ENCODE data around the gene FSHR. TPM values are rescaled to one million over a fixed set of nuclear protein-coding genes. Genes with fewer than 3 reads are reported as not detected.

The FSHR gene
- total and polyA plus RNA-seq, 2 of the 8 experiments (the other 6 are each of a cell fraction or from before 2014, with no cell fraction given): not detected

DNA sequence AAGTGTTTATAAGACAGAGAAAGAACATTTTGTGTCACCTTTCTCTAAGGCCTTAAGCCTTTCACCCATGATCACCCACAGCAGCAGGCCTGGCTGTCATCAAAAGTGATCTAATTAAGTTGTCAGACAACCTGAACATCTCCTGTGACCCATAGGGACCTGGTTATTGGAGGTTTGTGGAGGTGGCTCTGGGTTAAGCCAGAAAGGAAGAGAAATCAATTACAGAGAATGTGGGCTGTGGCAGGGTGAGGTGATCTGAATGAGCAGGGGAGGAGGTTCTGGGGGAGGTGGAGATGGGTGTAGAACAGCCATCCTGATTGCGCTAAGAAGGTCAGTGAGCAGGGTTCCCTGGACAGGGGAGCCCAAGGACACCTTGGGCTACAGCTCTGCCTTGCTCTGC lies 170.8 kb downstream of the FSHR start:
- Histone ChIP-seq H3K23ac (ENCODE audit: insufficient read length) (no peak overlapping the region), H3K18ac (ENCODE audit: extremely low read depth, low read length) (no peak overlapping the region), H3K23me2 (ENCODE audit: low read depth, low read length) (peaks cover 1% of the 10 kb centered on the region; the same call in 1 of the 2 replicates), H3K27me3 (replicated peaks in 1 of 4; ENCODE audit: control insufficient read depth in 3 of 4, extremely low read depth in 1 of 4, insufficient read depth in 3 of 4, low read length in 3 of 4) (no peaks in the 10 kb centered on the region), H2AK5ac (ENCODE audit: low read depth, low read length) (no peak overlapping the region), H3K4me2 (ENCODE audit: insufficient read depth in 1 of 2, low read depth in 2 of 2, low read length in 2 of 2) (no peak overlapping the region), H4K8ac (ENCODE audit: extremely low read depth, insufficient read depth, low read length) (no peak overlapping the region), H3K14ac (ENCODE audit: insufficient read length) (no peak overlapping the region), H3K56ac (replicated peaks; ENCODE audit: insufficient read length, low read depth, low read length) (no peak overlapping the region), H3K4me1 (replicated peaks in 1 of 4; ENCODE audit: control insufficient read depth in 3 of 4, insufficient read depth in 4 of 4, low read length in 3 of 4) (no peaks in the 10 kb centered on the region), H2BK120ac (replicated peaks; ENCODE audit: low read depth, low read length) (no peak overlapping the region), H4K91ac (replicated peaks; ENCODE audit: insufficient read length, low read length) (no peak overlapping the region), H3K79me2 (ENCODE audit: control insufficient read depth in 1 of 2, insufficient read depth in 2 of 2, low read length in 2 of 2) (no peaks in the 10 kb centered on the region), H3K36me3 (ENCODE audit: control insufficient read depth in 2 of 4, insufficient read depth in 4 of 4, low read length in 3 of 4) (no peaks in the 10 kb centered on the region), H3K9ac (replicated peaks in 1 of 4; ENCODE audit: extremely low read depth in 1 of 4, low read depth in 3 of 4, low read length in 3 of 4) (no peak overlapping the region), H4K20me1 (replicated peaks in 1 of 2; ENCODE audit: control insufficient read depth in 1 of 2, insufficient read depth in 2 of 2, low read length in 2 of 2) (no peaks in the 10 kb centered on the region), H3K4me3 (ENCODE audit: extremely low read depth in 1 of 4, insufficient read depth in 2 of 4, low read depth in 3 of 4, low read length in 4 of 4) (no peak overlapping the region), H2BK12ac (ENCODE audit: low read depth, low read length) (no peak overlapping the region), H3K4ac (replicated peaks; ENCODE audit: insufficient read length, low read depth, low read length) (no peak overlapping the region), H2BK20ac (ENCODE audit: low read length) (no peak overlapping the region), H3K27ac (ENCODE audit: low read depth, low read length) (no peak overlapping the region), H3K79me1 (ENCODE audit: low read depth, low read length) (no peaks in the 10 kb centered on the region), H4K5ac (ENCODE audit: insufficient read length, low read depth, low read length) (no peak overlapping the region), H2AFZ (ENCODE audit: low read length) (no peak overlapping the region), H3K9me3 (ENCODE audit: insufficient read depth in 2 of 2, low read depth in 1 of 2, low read length in 1 of 2) (no peaks in the 10 kb centered on the region), H2BK15ac (ENCODE audit: low read length) (no peak overlapping the region), H2BK5ac (ENCODE audit: low read depth, low read length) (no peak overlapping the region)
- 92% methylated on average over 1 of the region's 1 CpG; no CpG with 5 or more reads in 1 of the 2 experiments for WGBS, 2 experiments (ENCODE audit: extremely low coverage in 1 of 2, insufficient coverage in 1 of 2, insufficient read length in 1 of 2, insufficient replicate concordance in 2 of 2, low coverage in 1 of 2, low lambda C conversion rate in 2 of 2, missing lambda C conversion rate in 1 of 2)
- ChIA-PET POLR2A (ENCODE audit: partially characterized antibody) (no interaction called here), CTCF (ENCODE audit: partially characterized antibody) (interaction anchor here (1.5 kb wide), 1 partner anchor 37 kb away, joined by 5 read pairs; no protein-coding TSS in a partner anchor)
- no peak for FAIRE-seq
- TF ChIP-seq EZH2 (IDR thresholded peaks at IDR 0.05; ENCODE audit: low read depth, low read length, severe bottlenecking) (no peak), RXRA (IDR thresholded peaks at IDR 0.05; ENCODE audit: insufficient read depth, low read depth, low read length) (no peak), GABPA (IDR thresholded peaks at IDR 0.05; ENCODE audit: borderline replicate concordance, insufficient read depth, low read length) (no peak), NANOG (IDR thresholded peaks at IDR 0.05; ENCODE audit: insufficient read depth, low read depth, low read length, poor library complexity, severe bottlenecking) (no peak), SUZ12 (IDR thresholded peaks at IDR 0.05; ENCODE audit: low read length) (no peak), JUND (IDR thresholded peaks at IDR 0.05; ENCODE audit: low read length) (no peak), ATF3 (IDR thresholded peaks at IDR 0.05; ENCODE audit: insufficient read depth, low read depth, low read length) (no peak), SIX5 (IDR thresholded peaks at IDR 0.05; ENCODE audit: low read depth, low read length) (no peak), BCL11A (IDR thresholded peaks at IDR 0.05; ENCODE audit: low read depth in 2 of 2, low read length in 2 of 2) (no peak), SAP30 (IDR thresholded peaks at IDR 0.05; ENCODE audit: insufficient read depth, insufficient replicate concordance, low read length) (no peak), RBBP5 (IDR thresholded peaks at IDR 0.05; ENCODE audit: borderline replicate concordance, low read depth, low read length) (no peak), CREB1 (IDR thresholded peaks at IDR 0.05) (no peak), CBX5 (IDR thresholded peaks at IDR 0.05; ENCODE audit: low read depth, low read length) (no peak)
- DNase-seq (ENCODE audit: low read depth in 1 of 2, low spot score in 2 of 2): no peak
